ENCODE results near the gene FAM193A.

The FAM193A gene

GRCh38 chr4:2607822-2608221 is 71.4 kb downstream of the FAM193A start:
- Histone ChIP-seq H3K27me3 (ENCODE audit: insufficient read depth, low read length) (no peaks in the 10 kb centered on the region), H3F3A (ENCODE audit: insufficient read depth, low read length) (no peaks in the 10 kb centered on the region), H4K20me1 (ENCODE audit: insufficient read depth, low read length) (no peaks in the 10 kb centered on the region), H3K79me2 (ENCODE audit: insufficient read depth, low read length) (peaks cover 29% of the 10 kb centered on the region), H2AFZ (ENCODE audit: low read length) (no peak overlapping the region), H3K9me3 (ENCODE audit: low read length) (no peaks in the 10 kb centered on the region), H3K4me2 (ENCODE audit: low read length) (no peak overlapping the region), H3K4me3 (ENCODE audit: low read depth, low read length, poor library complexity, severe bottlenecking) (no peak overlapping the region), H3K27ac (ENCODE audit: low read depth, low read length, poor library complexity, severe bottlenecking) (no peak overlapping the region), H3K9ac (ENCODE audit: low read length) (no peak overlapping the region), H3K36me3 (ENCODE audit: insufficient read depth, low read length) (no peaks in the 10 kb centered on the region), H3K4me1 (ENCODE audit: insufficient read depth, low read length, severe bottlenecking) (peaks cover 39% of the 10 kb centered on the region), H3K9me2 (ENCODE audit: low read depth, low read length) (no peaks in the 10 kb centered on the region)
- TF ChIP-seq CTCF (IDR thresholded peaks at IDR 0.05; ENCODE audit: low read length) (no peak), EZH2 (IDR thresholded peaks at IDR 0.05; ENCODE audit: borderline replicate concordance, low read length) (no peak)

GRCh38 chr4:2608291-2608690 is 71.8 kb downstream of the FAM193A start:
- Histone ChIP-seq H3K27ac (ENCODE audit: low read depth, low read length, poor library complexity, severe bottlenecking) (no peak overlapping the region), H3K9me3 (ENCODE audit: low read length) (no peaks in the 10 kb centered on the region), H2AFZ (ENCODE audit: low read length) (no peak overlapping the region), H3K4me1 (ENCODE audit: insufficient read depth, low read length, severe bottlenecking) (peaks cover 39% of the 10 kb centered on the region), H4K20me1 (ENCODE audit: insufficient read depth, low read length) (no peaks in the 10 kb centered on the region), H3K4me2 (ENCODE audit: low read length) (no peak overlapping the region), H3K36me3 (ENCODE audit: insufficient read depth, low read length) (no peaks in the 10 kb centered on the region), H3K27me3 (ENCODE audit: insufficient read depth, low read length) (no peaks in the 10 kb centered on the region), H3K9me2 (ENCODE audit: low read depth, low read length) (no peaks in the 10 kb centered on the region), H3F3A (ENCODE audit: insufficient read depth, low read length) (no peaks in the 10 kb centered on the region), H3K4me3 (ENCODE audit: low read depth, low read length, poor library complexity, severe bottlenecking) (no peak overlapping the region), H3K79me2 (ENCODE audit: insufficient read depth, low read length) (peaks cover 29% of the 10 kb centered on the region), H3K9ac (ENCODE audit: low read length) (no peak overlapping the region)
- TF ChIP-seq EZH2 (IDR thresholded peaks at IDR 0.05; ENCODE audit: borderline replicate concordance, low read length) (no peak), CTCF (IDR thresholded peaks at IDR 0.05; ENCODE audit: low read length) (no peak)

GRCh38 chr4:2615821-2616220 is 79.4 kb downstream of the FAM193A start:
- Histone ChIP-seq H3K4me2 (ENCODE audit: low read length) (no peak overlapping the region), H2AFZ (ENCODE audit: low read length) (no peak overlapping the region), H3K4me3 (ENCODE audit: low read depth, low read length, poor library complexity, severe bottlenecking) (no peak overlapping the region), H3K9me2 (ENCODE audit: low read depth, low read length) (no peaks in the 10 kb centered on the region), H3K79me2 (ENCODE audit: insufficient read depth, low read length) (peaks cover 20% of the 10 kb centered on the region), H3K4me1 (ENCODE audit: insufficient read depth, low read length, severe bottlenecking) (no peaks in the 10 kb centered on the region), H3K27ac (ENCODE audit: low read depth, low read length, poor library complexity, severe bottlenecking) (no peak overlapping the region), H3K9me3 (ENCODE audit: low read length) (no peaks in the 10 kb centered on the region), H3K27me3 (ENCODE audit: insufficient read depth, low read length) (no peaks in the 10 kb centered on the region), H3K36me3 (ENCODE audit: insufficient read depth, low read length) (no peaks in the 10 kb centered on the region), H3F3A (ENCODE audit: insufficient read depth, low read length) (no peaks in the 10 kb centered on the region), H3K9ac (ENCODE audit: low read length) (no peak overlapping the region), H4K20me1 (ENCODE audit: insufficient read depth, low read length) (no peaks in the 10 kb centered on the region)
- TF ChIP-seq EZH2 (IDR thresholded peaks at IDR 0.05; ENCODE audit: borderline replicate concordance, low read length) = no peak
- TF ChIP-seq CTCF (IDR thresholded peaks at IDR 0.05; ENCODE audit: low read length) = no peak

Measured in OCI-LY1 (cell line).